HS-27A (cell line): ENCODE results near the gene TRABD2B.

Source experiments
- DNase-seq: peaks from one replicate; pipeline ENCODE4 v3.0.0-alpha.2; 2012; ENCODE audit warnings: low read depth, missing footprints

The TRABD2B gene

DNA sequence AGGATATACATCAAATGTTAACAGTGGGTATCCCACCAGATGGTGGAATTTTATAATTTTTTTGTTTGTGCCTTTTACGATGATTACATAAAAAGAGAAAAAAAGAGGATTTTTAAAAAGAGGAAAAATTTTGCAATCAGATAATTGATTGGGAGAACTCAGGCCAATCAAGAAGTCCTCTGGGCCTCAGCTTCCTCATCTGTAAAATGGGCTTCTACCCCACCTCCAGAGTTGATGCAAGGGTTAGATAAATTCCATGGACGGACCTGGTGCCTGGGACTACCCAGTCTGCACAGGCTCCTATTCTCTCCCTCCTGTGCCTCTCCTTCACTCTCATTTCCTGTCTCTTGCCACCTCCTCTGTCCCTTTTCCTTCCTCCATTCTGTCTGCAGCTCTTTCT lies 88.9 kb downstream of the TRABD2B start:
- no peak for DNase-seq

DNA sequence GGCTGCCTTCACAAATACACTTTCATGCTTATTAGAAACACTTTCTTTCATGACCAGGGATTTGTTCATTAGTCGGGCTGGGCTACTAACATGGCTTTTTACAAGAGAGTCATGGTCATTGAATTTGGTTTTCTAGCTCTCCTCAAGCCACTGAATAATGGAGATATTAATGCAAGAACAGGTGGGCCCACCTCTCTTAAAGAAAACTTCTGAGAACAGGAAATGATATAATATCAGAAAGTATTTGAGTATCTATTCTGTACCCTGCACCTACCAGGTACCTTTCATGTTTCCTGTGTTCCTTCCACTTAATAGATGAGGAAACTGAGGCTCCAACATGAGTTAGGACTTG lies 90.0 kb downstream of the TRABD2B start:
- DNase-seq, result no peak

DNA sequence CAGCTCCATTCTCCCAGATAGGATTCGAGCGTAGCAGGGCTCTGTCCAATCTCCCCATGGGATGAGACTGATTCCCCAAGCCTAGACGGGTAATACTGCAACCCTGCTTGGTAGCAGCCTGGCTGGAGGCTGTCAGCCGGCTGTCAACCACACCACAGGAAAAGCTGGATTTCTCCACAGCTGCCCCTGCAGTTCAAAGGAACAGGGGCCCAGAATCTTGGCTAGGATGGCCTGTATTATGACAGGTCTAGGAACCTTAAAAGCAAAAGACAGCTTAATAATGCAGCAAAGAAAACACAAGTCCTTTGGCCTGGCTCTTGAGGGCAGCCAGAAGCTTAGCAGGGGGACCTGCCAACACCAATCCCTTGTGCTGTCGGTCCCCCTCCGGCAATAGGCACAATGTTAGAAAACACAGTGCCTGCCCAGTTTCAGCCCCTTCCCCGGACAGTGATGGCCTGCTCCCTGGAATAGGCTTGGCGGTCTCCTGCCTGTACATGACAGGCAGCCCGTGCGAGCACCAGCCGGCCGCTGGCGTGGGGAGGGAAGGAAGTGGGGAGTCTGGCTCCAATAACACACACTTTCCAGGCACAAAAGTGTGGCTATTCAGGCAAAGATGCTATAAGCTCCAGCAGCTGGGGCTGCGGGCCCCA lies 90.5 kb downstream of the TRABD2B start:
- DNase-seq, result no peak

DNA sequence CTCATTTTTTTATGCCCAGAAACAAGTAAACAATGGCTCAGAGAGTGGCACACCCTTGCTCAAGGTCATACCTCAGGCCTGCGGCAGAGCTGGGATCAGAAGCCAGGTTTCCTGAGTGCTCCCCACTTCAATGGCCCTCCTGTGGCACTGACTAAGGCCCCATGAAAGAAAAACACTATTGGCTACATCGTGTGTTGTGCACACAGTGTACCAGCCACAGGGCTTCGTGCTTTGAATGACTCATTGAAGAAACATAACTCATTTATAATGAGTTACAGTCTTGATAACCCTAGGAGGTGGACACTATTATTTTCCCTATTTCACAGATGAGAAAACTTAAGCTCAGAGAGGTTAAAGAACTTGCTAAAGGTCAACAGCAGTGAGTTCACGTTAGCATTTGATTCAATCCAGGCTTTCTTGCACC lies 91.2 kb downstream of the TRABD2B start:
- no peak for DNase-seq

DNA sequence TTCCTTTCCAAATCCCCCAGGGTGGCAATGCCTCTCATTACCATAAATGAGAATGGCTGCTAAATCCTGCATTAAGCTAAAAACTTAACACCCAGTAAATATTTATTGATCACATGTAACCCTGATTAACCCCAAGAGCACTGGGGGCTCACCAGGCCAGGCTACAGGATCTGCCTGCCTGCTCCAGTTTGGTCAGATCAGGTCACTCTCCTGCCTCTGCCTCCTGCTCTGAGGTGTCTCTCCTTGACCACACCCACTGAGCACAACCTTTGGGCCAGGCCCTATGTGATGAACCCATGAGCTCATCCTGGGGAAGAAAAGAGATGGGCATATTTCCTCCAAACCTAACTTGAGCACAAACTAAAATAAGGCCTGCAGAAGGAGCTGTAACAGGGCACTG lies 93.5 kb downstream of the TRABD2B start:
- no peak for DNase-seq

DNA sequence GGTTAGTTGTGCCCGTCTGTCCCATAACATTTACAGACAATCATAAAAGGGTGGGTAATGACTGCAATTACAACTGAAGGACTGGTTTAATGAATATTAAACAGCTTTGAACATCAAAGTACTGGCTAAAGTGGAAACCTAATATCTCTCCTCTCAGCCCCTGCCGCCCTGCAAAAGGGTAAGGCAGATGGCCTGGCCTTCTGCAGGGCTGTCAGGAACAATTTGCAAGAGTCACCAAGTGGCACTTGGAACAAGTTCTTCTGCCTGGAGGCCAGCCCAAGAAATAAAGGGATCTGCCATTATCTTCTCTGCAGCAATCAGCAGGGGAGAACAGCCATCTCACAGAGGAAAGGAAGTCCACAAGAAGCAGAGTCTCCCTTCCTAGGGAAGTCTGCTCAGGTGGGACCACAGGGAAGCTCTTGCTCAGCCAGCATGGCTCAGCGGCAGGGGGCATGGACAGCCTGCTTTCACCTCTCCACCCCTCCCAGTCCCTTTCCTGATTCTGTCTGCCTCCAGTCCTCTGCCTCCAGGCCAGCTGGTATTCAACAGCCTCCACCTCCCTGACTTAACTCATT lies 96.1 kb downstream of the TRABD2B start:
- DNase-seq, result no peak

DNA sequence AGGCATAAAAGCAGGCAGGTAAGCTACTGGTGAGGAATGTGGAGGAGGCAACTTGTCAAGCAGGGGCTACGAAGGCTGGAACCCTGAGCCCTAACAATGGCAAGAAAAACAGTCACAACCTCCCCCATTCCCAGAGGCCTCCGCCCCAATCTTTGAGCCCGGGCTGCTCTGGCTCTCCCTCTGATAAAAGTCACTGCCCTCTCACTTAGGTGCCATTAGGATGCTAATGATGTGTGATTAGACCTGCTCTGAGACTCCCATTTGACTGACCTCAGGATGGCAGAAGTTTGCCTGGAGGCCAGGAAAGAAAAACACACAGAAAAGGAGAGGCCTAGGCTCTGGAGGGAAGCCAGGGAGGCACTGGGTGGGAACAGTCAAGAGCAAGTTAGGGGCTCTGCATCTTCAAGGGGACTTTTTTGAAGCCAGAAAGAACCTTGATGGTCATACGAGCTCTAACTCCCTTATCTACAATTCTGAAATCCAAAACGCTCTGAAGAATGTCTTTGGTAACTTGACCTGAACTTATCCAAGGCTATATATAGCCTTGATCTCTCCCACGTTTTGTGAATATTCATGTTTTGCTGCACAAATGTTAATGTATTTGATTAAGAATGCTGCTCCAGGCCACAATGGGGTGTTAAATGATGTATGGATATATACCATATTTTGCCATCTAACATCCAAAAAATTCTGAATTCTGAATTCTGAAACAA lies 98.9 kb downstream of the TRABD2B start:
- DNase-seq, result no peak

DNA sequence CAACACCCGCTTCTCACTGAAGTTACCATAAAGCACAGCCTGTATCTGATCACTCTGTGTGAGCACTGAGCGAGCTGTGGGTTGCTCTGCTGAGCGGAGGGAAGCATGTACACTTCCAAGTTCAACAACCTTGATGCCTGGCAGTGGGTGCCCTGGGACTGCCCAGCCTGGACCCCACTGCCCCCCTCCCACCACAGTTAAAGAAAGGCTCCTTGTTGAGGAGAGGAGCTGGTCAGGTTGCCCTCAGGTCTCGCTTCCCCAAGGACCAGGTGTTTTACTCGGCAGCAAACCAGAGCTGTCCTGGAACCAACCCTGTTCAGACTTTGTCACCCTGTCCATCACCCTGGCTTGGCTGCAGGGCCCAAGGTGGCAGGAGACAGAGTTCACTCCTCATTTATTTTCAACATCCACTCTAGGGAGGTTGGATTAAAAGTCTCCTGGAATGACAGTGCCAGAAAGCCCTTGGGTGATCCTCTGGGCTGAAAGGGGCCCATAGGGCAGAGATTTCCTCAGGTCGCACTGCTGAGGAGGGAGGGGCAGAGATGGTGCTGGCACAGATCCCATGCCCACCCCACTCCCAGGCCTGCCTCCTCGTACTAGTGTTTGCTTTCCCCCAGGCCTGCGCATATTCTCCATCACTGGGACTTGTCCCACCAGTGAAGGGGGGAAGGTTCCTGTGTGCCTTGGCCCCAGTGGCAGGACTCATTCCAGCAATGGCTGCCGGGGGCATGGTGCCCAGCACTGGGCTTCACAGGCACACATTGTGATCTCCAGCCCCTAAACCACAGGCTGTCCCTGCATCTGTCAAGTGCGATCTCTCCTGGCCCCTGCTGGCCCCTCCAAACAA lies 101.7 kb downstream of the TRABD2B start:
- no peak for DNase-seq

DNA sequence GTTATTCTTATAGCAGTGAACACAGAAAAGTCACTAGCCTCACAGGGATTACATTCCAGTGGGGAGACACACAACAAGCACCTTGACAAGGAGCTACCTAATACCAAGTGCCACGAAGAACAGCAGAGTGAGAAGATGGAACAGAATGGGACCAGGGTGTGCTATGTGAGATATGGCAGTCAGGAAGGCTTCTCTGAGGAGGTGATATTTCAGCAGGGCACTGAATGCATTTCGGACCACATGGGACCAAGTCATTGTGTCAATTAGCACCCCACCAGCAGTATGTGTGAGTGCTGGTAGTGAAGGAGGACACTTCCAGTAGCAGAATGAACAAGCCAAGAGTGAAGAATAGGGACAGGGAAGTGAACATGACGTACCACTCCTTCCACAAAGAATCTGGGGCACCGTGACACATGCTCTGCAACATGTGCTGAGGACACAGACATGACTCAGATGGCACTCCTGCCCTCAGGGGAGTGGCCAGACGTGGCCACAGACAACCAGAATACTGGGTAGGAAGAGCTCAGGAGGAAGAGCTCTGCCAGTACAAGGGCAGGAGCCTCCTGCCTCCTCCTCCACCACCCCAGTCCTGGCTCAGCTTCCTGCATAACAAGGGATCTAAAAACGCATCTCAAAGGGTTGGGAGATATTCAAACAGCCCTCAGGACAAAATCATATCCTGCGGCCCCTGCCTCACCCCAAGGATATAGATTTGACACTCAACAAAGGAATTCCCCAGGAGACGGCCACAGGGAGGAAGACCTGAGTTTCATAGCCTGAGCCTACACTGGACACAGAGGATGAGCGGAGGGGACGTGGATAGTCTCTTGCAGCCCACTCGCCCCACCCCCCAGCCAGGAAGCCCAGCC lies 102.5 kb downstream of the TRABD2B start:
- DNase-seq, result no peak

DNA sequence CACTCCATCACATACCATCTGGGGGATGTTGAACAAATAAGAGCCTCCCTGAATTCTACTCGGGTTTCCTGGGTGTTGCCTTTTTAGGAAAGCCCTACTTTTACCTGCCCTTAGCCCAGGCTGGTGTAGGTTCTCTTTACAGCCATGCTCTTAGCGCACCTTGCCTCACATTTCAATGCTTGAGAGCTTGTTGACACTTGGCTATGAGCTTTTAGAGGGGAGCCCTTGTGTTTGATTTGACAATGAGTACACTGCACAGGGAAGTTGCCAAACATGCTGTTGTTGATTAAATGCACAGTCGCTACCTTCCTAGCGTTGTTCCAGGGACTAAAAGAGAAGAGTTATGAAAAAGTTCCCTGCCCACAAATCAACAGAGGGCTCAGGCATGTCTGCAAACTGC lies 103.8 kb downstream of the TRABD2B start:
- DNase-seq, result no peak

DNA sequence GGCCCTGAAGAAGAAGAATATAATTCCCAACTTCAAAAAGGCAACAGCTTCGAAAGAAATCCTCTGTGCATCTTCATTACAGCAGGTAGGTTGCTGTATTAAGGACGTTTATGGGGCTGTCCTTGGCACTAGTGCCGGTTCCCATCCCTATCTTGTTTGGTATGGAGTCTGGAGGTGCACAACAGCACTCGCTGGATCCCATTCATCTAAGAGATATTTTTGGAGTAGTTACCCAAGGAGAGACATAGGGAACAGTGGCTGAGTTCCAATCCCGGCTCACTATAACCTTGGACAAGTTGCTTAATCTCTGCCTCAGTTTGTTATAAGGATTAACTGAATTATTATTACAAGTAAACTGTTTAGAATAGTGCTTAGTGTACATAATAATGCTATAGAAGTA lies 106.4 kb downstream of the TRABD2B start:
- DNase-seq, result no peak

DNA sequence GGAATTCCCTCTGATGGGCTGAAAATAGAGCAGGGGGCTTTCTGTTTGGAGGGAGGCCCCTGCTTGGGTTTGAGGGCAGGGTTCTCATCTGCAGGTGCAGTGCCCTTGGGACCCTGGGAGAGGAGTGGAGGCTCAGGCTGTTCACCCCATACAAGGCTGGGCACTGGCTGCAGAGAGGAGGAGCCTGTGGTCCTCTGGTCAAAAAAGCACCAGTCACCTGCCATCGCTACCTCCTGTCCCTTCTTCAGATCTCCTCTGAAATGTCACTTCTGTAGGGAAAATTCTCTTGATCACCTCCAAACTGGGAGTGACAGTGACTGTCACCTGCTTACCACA lies 108.9 kb downstream of the TRABD2B start:
- DNase-seq, result no peak

DNA sequence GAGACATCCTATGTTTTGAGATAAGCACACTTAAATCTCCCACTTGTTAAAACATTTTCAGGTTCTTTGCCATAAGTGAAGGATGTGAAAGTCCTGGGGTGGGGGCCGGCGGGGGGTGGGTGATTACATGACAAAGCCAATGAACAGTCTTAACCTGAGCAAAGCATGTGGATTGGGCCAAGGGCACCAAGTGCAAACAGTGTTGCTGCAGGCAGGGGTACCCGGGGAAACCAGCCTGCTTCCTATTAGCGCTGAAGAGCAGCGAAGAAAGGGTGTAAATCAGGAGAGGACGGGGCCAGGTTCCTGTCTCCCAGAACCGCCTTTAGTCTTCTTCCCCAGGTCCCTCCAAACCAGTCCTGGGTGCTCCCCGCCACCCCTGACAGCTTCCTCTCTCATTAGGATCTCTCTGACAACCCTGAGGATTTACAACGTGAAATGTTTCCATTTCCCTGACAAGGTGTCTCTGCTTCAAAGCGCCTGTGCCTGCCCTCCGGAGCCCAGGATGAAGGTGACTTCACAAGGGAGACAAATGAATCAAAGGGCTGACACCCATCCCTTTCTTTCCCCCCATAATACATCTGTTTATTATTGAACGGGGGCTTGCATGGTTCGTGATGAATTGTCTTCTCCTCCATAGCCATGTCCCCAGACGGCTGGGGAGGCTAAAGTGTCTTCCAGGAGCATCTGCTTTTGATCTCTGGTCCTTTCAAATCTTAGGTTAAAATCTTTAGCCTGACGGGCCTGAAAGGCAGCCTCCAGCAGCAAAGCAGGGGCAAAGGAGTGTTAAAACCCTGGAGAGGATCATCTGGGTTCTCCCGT lies 109.5 kb downstream of the TRABD2B start:
- DNase-seq, result no peak

DNA sequence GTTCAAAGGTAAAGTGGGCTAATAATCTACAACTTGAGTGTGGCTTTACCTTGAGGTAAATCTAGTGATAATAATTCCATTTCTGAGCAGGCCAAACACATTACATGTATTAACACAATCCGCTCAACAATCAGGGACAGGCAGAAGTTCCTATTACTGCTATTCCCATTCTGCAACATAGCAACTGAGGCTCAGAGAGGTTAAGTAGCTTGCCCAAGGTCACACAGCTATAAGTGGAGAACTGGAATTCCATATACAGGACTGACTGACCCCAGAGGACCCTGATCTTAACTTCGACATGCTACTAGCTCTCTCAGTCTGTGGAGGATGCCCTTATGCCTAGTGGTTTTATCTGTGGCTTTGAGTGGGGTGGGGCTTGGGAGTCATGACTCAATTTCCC lies 110.1 kb downstream of the TRABD2B start:
- DNase-seq, result no peak

DNA sequence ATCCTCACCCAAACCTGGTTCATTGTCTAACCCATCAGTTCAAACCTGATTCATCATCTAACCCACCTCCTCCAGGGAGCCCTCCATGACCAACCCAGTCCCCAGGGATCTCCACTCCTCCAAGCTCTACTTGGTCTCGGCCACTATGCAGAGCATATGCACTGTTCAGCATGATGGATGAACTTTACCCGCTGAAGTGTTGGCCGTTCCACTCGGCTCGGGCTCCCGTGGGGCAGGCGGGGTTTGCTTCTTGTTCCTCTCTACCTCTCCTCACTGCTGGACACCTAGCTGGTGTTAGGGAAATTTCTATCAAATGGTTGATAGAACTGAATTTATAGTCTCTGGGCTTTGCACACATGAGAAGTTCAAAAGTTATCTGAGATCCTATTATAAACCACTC lies 111.0 kb downstream of the TRABD2B start:
- DNase-seq, result no peak

DNA sequence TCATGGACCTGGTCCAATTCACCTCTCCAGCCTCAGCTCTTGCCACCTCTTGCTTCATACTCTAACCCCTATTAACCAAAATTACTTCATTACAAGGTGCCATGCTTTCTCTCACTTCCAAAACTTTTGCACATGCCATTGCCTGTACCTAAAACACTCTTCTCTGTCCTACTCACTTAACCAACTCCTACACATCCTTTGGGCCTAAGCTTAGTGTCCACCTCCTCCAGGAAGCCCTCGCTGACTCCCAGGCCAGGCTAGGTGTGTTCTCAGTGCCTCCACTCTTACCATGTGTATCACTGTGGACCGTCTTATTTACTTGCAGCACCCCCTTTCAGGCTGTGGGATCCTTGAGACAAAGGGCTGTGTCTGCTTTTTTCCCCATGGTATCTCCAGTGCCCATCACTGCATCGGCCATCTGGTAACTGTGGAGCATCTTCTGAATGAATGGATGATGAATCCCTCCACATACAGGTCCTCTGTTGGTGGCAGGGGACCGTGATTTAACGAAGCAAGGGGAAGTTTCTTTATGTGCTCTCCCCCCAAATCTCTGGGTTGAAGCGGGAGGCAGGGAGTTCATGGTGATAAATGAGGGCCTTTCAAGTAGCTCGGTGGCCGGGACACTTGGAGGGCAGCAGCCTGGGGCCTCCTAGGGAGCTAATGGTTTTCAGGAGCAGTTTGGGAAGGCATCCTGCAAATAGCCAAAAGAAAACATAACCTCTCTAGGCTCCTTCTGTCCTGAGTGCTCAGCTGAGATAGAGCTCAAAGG lies 111.9 kb downstream of the TRABD2B start:
- no peak for DNase-seq

DNA sequence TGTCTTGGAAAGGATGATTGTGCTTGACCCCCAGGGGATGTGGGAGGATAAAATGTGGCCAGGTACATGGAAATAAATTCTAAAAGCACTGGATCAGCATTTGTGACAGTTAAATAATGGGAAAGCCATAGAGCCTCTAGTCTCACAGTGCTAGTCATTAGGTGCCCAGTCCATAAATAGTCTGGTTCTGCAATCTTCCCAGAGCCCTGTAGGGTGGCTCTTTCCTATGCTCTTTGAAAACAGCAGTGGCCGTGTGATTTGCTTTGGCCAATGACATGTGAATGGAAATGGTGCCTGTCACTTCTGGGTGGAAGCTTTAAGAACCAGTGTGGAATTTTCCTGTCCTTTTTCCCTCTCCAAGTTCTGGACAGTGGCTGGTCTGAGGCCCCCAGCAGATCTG lies 113.2 kb downstream of the TRABD2B start:
- no peak for DNase-seq

DNA sequence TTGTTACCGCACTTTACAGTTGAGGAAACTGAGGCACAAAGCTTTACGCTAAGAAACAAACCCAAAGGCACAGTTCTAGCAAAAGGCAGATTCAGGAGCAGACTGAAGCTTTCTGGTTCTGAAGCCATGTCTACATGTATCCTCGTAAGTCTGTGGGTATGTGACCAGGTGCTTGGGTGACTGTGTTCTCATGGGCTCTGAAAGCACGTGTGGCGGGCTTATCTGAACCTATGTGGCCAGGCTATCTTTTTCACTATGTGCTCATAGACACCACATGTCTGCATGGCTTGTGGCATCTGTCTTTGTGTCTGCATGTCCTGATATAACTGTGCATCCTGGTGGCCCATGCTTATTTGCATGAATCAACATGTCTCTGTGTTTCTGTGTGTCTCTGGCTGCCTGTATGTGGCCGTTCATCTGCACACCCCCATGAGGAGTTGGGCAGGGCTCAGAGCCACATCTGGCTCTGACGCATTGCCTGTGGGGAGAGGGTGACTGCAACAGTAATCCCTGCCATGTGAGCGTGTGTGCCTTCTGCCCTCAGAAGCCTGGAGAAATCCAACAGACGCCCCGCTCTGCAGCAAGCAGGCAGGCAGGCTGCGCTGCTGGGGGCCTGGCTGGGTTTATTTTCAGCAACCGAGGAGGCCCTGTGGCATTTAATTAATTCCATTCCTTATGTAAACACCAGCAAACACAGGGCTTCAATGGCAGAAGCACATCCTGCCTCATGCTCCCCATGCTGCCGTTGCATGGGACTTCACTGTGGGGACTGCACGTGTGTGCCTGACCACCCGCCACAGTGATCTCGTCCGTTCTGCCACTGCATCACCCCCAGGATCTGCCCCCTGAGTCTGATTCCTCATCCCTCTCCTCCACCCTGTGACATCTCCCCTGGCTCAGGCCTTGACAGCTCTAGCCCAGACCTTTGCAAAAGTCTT lies 115.4 kb downstream of the TRABD2B start:
- DNase-seq, result no peak

DNA sequence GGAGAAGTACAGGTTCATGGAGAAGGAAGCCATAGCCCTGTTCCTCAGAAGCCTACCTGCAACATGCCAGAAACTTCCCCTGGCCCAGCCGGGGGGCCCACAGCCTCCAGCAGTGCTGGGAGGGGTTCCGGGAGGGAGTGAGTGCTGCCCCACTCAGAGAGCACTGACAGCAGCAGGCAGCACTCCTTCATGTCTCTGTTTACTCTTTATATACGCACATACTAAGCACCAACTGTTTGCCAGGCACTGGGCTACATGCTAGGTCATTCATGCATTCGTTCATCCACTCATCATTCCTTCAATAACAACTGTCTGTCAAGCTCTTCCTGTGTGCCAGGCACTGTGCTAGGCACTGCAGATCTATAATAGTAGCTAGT lies 120.6 kb downstream of the TRABD2B start:
- no peak for DNase-seq
